ENCODE measurements around the gene HSPA12A. TPM values are rescaled to one million over a fixed set of nuclear protein-coding genes. Genes with fewer than 3 reads are reported as not detected.

HSPA12A gene
- total RNA-seq, 2 donors from 2014 or later = 13.9 to 15.4 TPM

DNA sequence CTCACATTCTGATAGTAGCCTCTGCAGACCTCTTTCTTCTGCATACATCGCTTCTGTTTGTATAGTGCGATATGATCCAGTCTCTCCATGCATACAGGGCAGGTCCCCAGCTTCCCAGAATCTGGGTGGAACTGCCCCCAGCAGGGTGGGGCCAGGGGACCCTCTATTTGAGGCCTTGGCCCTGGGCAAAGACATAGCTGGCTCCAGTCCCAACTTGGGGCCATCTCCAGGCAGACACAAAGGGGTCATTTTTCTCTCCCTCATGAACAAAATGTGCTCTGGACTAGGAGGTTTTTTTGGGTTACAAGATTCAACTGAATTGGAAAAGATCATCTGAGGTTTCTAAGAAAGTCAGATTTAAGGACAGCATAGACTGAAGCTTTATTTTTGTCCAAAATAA, 21.1 kb upstream of the HSPA12A start:
- TF ChIP-seq, protein P1, sequence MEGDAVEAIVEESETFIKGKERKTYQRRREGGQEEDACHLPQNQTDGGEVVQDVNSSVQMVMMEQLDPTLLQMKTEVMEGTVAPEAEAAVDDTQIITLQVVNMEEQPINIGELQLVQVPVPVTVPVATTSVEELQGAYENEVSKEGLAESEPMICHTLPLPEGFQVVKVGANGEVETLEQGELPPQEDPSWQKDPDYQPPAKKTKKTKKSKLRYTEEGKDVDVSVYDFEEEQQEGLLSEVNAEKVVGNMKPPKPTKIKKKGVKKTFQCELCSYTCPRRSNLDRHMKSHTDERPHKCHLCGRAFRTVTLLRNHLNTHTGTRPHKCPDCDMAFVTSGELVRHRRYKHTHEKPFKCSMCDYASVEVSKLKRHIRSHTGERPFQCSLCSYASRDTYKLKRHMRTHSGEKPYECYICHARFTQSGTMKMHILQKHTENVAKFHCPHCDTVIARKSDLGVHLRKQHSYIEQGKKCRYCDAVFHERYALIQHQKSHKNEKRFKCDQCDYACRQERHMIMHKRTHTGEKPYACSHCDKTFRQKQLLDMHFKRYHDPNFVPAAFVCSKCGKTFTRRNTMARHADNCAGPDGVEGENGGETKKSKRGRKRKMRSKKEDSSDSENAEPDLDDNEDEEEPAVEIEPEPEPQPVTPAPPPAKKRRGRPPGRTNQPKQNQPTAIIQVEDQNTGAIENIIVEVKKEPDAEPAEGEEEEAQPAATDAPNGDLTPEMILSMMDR (conservative IDR thresholded peaks at IDR 0.05) = no peak
- Histone ChIP-seq H3K9me3 (ENCODE audit: control insufficient read depth, low read length) (no peaks in the 10 kb centered on the region), H3K36me3 (ENCODE audit: control insufficient read depth, insufficient read depth, low read length) (no peaks in the 10 kb centered on the region), H3K9ac (ENCODE audit: extremely low read depth, low read length, poor library complexity, severe bottlenecking) (no peak overlapping the region), H3K27me3 (ENCODE audit: control insufficient read depth, insufficient read depth, low read length, poor library complexity, severe bottlenecking) (no peaks in the 10 kb centered on the region), H3K4me1 (ENCODE audit: control insufficient read depth, insufficient read depth, low read length) (no peaks in the 10 kb centered on the region), H3K4me3 (ENCODE audit: low read length) (no peak overlapping the region), H3K27ac (ENCODE audit: low read depth, low read length) (no peak overlapping the region)
- H3K36me3 Mint-ChIP-seq (ENCODE audit: low read depth) = no peaks in the 10 kb centered on the region
- WGBS, 2 experiments (ENCODE audit: insufficient coverage in 1 of 2, insufficient read length in 1 of 2) = 92 to 100% methylated on average over 2 of the region's 2 CpGs
- peaks cover 6% of the 10 kb centered on the region for H3K27me3 Mint-ChIP-seq (ENCODE audit: insufficient read depth)
- no peaks in the 10 kb centered on the region for H3K4me1 Mint-ChIP-seq
- no peak overlapping the region for H3K4me3 Mint-ChIP-seq
- no peak for DNase-seq
- H3K9me3 Mint-ChIP-seq = peaks cover 22% of the 10 kb centered on the region
- no peak overlapping the region for H3K27ac Mint-ChIP-seq

DNA sequence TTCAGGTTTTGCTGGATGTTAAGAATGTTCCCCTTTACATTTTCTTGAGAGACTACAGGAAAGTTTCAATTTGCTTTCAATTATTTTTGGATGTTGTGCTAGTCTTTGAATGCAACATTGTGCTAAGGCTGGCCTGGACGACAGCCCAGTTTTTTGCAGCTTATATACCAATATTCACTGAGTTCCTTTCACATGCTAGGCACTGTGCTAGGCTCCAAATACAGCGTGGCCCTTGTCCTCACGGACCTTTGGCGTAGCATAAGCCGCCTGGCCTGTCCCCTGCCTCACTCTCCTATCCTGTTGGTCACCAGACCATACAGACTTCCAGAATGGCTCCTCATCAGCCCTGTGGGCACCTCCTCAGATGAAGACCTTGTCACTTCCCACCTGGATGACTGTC, 19.5 kb upstream of the HSPA12A start:
- Histone ChIP-seq H3K36me3 (ENCODE audit: control insufficient read depth, insufficient read depth, low read length) (no peaks in the 10 kb centered on the region), H3K4me1 (ENCODE audit: control insufficient read depth, insufficient read depth, low read length) (no peaks in the 10 kb centered on the region), H3K4me3 (ENCODE audit: low read length) (no peak overlapping the region), H3K9me3 (ENCODE audit: control insufficient read depth, low read length) (no peaks in the 10 kb centered on the region), H3K9ac (ENCODE audit: extremely low read depth, low read length, poor library complexity, severe bottlenecking) (no peak overlapping the region), H3K27me3 (ENCODE audit: control insufficient read depth, insufficient read depth, low read length, poor library complexity, severe bottlenecking) (no peaks in the 10 kb centered on the region), H3K27ac (ENCODE audit: low read depth, low read length) (no peak overlapping the region)
- Mint-ChIP-seq H3K36me3 (ENCODE audit: low read depth) (no peaks in the 10 kb centered on the region), H3K27me3 (ENCODE audit: insufficient read depth) (peaks cover 6% of the 10 kb centered on the region), H3K9me3 (peaks cover 22% of the 10 kb centered on the region), H3K4me3 (no peak overlapping the region), H3K4me1 (no peaks in the 10 kb centered on the region), H3K27ac (no peak overlapping the region)
- 87 to 94% methylated on average over 3 to 5 of the region's 5 CpGs for WGBS, 2 experiments (ENCODE audit: insufficient coverage in 1 of 2, insufficient read length in 1 of 2)
- TF ChIP-seq, protein P1 (conservative IDR thresholded peaks at IDR 0.05) = no peak
- no peak for DNase-seq

DNA sequence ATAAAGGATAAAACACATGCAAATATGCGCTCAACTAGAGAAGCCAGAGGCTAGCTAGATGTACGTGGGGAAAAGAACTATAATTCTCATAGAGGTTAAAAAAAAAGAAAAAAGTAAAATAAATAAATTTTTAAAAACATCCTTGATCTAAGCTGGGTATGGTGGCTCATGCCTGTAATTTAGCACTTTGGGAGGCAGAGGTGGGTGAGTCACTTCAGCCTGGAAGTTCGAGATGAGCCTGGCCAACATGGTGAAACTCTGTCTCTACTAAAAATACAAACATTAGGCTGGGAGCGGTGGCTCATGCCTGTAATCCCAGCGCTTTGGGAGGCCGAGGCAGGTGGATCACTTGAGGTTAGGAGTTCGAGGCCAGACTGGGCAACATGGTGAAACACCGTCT, 18.6 kb upstream of the HSPA12A start:
- no peak overlapping the region for H3K27ac ChIP-seq (ENCODE audit: low read depth, low read length)
- H3K9me3 ChIP-seq (ENCODE audit: control insufficient read depth, low read length) = no peaks in the 10 kb centered on the region
- DNase-seq = no peak
- TF ChIP-seq, protein P1 (conservative IDR thresholded peaks at IDR 0.05) = no peak
- H3K27ac Mint-ChIP-seq = no peak overlapping the region
- no peaks in the 10 kb centered on the region for H3K4me1 ChIP-seq (ENCODE audit: control insufficient read depth, insufficient read depth, low read length)
- H3K27me3 Mint-ChIP-seq (ENCODE audit: insufficient read depth) = peaks cover 5% of the 10 kb centered on the region
- H3K27me3 ChIP-seq (ENCODE audit: control insufficient read depth, insufficient read depth, low read length, poor library complexity, severe bottlenecking) = no peaks in the 10 kb centered on the region
- 77 to 90% methylated on average over 5 to 8 of the region's 8 CpGs for WGBS, 2 experiments (ENCODE audit: insufficient coverage in 1 of 2, insufficient read length in 1 of 2)
- no peaks in the 10 kb centered on the region for H3K36me3 ChIP-seq (ENCODE audit: control insufficient read depth, insufficient read depth, low read length)
- H3K9me3 Mint-ChIP-seq = peaks cover 21% of the 10 kb centered on the region
- no peak overlapping the region for H3K9ac ChIP-seq (ENCODE audit: extremely low read depth, low read length, poor library complexity, severe bottlenecking)
- no peak overlapping the region for H3K4me3 ChIP-seq (ENCODE audit: low read length)
- H3K4me1 Mint-ChIP-seq = no peaks in the 10 kb centered on the region
- no peaks in the 10 kb centered on the region for H3K36me3 Mint-ChIP-seq (ENCODE audit: low read depth)
- no peak overlapping the region for H3K4me3 Mint-ChIP-seq

Measured in endodermal cell (in vitro differentiated cells).